NCI-H82 treated with DMSO at 0.1 percent for 48 hours (cell line): ENCODE measurements around the gene DIS3L2.
A peak's percentile ranks its signal among the peaks of the same experiment; 100 is the strongest.

Experiments used
- DNase-seq: peaks from one replicate; lab custom pipeline; 2025; ENCODE audit not compliant: unreplicated experiment; lab: John Stamatoyannopoulos, UW

The DIS3L2 gene

DNA sequence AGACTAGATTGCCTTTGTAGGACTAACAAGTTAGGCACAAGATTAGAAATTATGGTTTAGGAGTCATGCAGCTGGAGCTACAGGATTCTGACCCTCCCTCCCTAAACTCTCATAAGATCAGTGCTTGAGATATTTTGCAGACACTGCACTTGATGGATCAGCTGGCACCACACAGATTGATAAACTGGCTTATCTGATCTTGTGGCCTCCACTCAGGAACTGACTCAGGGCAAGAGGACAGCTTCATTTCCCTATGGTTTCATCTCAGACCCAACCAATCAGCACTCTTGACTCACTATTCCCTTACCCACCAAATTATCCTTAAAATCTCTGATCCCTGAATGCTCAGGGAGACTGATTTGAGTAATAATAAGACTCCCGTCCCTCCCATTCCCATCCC is 152.3 kb downstream of the DIS3L2 start:
- DNase-seq = no peak

DNA sequence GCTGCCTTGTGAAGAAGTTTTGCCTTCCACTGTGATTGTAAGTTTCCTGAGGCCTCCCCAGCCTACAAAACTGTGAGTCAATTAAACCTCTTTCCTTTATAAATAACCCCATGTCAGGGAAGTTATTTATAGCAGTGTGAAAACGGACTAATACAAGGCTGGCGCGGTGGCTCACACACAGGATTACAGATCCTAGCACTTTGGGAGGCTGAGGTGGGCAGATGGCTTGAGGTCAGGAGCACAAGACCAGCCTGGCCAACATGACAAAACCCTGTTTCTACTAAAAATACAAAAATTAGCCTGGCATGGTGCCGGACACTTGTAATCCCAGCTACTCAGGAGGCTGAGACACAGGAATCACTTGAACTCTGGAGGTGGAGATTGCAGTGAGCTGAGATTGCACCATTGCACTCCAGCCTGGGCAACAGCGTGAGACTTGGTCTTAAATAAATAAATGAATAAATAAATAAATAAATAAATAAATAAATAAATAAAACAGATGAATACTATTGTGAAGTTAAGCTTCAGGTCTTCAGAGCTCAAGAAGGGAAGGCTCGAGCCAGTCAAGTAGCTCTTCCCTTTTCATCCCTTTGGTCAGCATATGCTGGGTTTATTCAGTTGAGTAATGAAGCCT is 154.3 kb downstream of the DIS3L2 start:
- peak; percentile 90 for DNase-seq

DNA sequence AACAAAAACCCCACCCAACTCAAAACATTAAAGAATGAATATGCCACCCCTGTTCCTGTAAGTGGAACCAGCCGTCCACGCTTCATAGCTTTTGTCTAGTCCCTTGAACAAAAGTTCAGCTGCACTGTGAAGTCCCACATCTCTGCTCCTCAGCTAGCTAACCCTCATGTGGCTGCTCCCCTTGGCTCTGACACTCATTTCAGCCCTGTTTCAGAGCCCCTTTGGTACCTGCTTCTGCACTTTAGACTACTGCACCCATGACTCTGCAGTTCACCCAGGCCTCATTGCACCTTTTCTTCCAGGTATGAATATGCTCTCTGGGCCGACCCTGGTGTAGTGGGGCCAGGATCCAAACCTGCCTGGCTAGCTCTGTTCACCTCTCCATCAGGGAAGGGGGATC is 155.3 kb downstream of the DIS3L2 start:
- DNase-seq = no peak

DNA sequence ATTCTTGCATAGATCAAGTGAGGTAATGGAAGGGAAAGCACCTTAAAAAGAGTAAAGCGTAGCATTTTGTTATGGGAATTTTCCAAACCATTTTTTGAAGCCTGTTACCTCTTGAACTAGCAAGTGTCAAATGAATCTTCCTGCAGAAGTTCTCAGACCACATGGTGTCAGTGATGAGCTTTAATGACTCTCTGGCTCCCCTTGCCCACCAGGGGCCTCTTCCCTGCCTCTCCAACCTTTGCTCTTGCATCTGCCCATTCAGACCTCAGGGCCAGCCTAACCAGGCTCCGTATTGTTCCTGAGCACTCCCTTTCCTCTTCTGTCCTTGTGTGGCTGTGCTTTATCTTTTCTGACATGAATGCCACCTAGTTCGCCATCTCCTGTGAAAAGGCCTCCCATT is 155.9 kb downstream of the DIS3L2 start:
- no peak for DNase-seq

DNA sequence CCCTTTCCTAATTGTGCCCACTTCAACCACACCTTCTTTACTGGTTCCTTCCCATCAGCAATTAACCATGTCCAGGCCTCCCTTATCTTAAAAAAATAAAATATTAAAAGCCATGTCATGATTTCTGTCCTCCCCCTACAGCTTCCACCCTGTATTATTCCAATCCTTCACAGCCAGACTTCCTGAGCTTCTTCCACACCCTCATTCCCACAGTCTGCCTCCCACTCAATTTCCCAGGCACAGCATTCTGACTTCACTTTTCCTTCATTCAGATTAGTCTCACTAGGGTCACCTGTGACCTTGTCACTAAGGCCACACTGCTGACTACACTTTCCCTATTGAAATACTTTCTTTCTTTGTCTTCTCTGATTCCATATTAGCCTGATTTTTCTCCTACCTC is 159.4 kb downstream of the DIS3L2 start:
- no peak for DNase-seq

DNA sequence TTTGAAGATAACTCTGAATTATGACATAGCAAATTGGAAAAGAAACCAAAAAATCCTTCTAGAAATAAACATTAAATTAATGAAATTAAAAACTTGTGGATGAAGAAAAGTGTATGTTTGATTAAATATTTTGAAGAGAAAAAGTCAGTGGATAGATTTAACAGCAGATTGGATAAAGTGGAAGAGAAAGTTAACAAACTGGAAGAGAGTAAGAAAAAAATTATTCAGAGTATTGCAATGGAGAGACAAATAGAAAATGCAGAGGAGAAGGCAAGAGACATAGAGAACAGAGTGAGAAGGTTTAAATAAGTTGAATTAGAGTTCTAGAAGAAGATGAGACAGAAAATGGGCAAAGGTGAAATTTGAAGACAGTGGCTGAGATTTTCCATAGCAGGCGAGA is 162.8 kb downstream of the DIS3L2 start:
- DNase-seq = no peak

DNA sequence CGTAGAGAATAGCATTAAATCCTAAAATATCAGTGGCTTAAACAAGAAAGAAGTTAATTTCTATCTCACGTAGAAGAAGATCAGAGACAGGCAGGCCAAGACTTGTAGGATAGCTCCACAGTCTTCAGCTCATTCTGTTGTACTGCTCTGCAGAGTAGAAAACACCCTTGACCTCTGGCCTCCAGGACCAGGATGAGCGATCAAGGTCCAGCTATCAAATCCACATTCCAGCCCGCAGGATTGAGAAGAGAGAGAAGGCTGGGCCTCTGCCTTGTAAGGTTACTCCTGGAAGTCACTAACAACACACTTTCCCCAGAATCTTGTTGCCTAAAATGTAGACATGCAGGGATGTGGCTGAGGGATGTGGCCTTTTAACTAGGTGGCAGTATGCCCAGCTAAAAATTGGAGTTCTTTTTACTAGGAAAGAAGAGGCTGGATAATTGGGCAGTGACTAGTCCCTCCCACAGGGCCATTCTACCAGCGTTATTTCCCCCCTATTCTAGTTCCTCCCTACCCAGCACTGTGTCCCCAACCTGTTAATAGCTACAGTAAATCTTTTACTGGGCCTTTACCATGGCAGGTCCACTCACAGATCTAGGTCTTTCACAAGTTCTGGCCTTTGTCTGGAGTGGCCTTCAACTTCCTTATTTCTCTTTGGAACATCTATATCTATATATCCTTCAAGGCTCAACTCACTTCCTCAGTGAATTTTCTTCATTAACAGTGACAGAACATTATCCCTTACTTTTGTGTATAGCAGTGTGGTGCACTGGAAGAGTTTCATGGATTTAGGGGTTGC is 165.0 kb downstream of the DIS3L2 start:
- no peak for DNase-seq

DNA sequence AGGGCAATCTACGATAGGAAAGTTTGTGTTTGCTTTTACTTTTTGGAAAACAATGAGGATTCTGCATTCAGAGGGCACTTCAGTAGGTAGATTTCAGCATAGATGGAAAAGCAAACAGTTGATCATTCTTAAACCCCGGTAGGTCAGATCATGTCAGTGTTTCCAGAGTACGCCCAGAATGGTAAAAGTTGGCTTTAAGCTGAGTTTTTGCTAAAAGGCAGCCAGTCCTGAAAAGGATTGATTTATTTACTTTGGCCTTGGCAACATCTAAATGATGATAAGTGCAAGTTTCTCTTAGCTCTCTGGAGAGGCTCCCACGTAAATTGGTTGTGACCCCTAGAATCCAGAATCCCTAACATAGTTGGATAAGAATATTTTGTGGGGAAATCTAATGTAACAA is 168.0 kb downstream of the DIS3L2 start:
- DNase-seq = no peak

DNA sequence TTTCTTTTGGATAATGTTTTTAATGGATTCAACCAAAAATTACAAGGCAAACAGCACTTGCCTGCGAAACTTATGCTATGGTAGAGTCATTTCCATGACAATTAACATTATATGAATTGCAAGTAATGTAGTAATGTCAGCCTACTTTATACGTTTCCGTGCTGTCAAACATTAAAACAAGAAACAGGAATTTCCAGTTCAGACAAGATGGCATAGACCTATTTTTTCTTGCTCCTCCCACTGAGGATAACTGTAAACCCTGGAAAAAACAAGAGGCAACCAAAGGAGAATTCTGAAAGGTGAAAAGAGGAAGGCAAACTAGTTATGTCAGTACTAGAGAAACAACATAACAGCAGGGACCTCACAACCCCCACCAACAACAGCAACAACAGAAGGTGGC is 170.7 kb downstream of the DIS3L2 start:
- no peak for DNase-seq

DNA sequence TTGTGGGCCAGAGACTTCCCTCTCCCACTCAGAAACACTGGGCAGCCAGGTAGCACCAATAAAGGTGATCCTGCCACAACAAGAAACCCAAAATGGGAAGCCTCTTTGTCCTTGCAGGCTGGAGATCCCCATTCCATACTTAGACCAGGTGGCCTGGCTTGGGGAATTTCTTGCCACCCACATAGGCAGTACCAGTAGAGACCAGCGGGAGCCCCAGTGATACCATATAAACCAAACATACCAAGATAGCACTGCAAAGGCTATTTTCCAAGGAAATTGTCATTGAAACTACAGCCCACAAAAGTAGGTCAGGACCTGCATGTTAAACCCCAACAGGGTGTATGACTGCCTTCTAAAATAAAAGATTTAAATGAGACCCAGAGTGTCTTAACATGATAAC is 171.6 kb downstream of the DIS3L2 start:
- DNase-seq = no peak

DNA sequence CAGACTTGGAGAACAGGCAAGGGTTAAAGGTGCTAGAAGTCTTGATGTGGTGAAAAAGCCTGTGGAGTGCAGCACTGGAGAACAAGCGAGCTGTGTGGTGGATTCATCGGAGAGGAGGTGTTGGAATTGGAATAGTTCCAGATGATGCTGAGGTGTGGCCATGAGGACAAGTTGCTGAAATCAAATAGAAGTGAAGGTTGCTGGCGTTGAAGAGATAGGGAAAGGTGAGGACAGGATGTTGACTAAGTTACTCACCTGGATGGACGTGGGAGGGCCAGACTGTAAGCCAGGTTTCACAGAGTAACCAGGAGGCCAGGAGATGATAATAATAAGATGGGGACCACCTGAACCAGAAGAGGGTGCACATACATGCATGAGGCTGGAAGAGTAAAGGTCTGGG is 173.4 kb downstream of the DIS3L2 start:
- DNase-seq = no peak

DNA sequence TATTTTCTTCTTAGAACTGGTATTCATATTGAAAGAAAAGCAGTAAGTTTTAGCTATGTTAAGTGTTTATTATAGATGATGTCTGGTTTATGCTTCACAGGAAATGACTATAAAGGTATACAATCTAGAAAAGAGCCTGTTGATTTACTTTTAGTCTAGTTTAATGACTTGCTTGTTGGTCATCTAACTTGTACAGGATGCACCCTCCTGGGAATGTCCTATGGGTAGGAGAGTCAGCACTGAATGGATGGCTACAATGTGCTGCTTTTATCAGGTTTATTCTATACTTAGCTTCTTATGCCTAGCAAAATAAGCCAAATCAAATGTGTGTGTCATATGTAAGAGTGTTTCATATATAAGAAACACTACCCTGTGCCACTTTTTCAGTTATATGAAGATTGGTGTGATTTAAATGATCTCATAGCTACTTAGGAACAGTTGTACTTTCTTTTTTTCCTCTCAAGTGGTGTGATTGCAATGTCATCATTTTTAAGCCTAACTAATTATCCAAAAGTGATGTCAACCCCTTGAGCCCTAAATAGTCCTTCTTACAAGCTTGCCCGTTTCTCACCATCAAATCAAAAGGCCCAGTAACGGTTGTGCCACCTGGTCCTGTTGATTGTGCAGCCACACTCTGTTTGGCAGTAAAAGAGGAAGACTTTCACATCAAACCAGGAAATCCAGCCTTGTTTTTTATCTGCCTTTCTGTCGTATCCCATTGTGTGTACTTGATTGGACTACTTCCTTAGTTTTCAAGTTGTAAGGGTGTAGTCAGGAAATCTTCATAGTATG is 176.0 kb downstream of the DIS3L2 start:
- DNase-seq = no peak

DNA sequence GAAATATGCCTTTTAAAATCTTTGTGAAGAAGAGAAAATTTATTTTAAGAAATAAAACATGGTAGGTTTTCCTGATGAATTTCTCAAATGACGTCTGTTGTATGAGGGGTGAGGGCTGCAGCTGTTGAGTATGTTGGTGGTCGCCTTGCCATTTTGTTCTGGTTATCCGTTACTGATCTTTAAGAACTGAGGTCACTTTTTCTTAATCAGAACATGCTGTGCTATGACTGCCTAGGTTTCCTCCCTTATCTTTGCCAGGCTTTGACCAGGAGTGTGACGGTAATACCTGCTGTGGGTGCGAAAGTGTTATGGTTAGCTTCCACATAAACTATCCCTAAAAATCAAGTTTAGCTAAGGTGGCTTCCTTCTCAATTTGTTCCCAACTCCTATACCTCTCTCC is 176.9 kb downstream of the DIS3L2 start:
- DNase-seq = no peak

DNA sequence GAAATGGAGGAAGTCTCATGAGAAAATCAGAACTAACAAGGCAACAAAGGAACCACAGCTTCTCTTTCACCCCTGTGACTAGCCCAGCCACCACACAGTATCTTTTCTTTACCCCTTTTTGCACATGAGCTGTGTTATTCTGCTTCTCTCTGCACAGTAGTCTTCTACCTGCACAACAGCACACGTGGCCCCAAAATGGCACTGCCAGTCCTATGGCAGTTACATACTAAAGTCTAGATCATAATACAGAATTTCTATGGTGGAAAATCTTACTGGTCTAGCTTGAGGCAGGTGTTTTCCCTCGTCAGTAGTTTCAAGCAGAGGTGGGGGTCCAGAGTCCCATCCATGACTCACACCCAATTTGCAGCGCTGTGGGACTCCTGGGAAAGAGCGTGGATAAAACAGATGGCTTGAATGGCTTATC is 177.7 kb downstream of the DIS3L2 start:
- no peak for DNase-seq

DNA sequence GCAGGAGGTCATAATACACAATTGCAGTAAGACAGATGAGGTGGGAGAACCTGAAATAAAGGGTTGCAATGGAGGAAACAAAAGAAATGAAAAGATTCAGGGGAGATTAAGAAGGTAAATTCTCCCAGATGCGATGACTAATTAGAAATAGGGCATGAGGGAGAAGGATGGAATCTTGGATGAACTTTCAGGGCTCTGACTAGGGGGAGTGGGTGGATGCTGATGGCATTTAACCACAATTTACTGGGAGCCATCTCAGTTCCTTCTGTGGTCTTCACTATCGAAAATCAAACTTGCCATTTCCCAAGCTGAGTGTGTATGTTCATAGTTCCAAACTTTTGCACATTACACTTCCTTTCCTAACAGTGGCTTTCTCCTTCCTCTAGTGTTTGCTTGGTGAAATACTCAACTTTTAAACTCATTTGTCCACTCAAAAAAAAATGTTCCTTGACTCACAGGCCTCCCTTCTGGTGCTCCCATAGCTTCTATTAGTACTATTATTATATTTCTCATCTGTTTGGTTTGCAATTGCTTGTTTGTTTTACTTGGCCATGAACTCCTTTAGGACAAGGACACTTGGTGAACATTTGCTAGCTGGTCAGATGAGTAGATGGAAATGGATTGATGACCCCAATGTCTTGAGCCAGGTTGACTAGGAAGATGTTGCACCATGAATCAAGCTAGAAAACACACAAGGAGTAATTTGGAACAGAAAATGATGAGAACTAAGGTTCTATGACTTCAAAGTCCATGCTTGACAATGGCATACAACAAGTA is 178.5 kb downstream of the DIS3L2 start:
- no peak for DNase-seq

DNA sequence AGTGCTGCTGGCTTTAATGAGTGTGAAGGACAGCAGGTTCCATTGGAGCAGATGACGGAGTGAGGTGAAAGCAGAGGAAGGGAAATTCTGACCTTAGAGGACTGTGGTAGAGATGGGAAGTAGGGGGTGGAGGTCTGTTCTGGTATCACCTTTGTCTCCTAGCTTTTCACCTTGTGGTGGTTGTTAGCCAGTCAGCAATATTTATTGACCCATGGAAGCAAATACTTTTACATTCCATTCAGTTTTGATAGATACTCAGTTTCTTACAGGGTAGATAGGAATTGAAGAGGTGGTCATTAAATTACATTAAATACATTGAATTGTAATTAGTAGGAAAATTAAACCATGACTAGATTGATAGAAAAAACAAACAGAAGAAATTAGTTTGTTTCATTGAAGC is 180.1 kb downstream of the DIS3L2 start:
- DNase-seq = no peak

DNA sequence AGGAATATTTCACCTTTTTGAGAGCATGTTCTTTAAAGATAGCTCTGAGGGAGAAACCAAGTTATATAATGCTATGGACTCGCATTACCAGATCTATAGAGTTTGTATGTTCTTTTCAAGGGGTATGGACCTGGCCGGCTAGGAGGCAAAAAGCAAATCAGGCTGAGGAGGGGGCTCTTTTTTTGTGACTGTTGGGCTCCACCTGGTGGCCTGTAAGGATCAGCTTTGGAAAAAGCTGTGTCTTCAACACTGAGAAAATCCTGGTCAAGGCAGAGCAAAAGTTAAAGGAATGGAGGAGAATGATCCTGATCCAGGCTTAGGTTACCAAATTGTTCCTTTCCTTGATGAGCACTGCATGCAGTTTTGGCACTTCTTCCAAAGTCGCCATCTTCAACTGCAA is 180.5 kb downstream of the DIS3L2 start:
- peak; percentile 38 for DNase-seq

DNA sequence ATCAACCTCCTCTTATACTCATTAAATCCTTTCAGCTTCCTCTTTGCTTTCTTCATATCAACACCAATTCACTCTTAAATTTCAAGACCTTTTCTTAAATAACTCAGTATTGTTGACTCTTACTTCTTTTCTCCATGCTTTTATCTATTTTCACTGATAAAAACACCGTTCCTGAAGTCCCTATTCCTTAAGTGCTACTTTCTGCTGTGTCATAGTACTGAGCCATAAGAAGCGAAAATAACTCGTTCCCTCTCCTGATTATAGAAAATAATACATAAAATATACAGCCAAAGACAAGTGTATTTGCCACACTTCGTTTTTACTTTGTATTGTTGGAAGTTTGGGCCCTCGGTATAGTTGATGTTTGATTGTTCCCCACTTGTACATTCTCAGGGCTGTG is 181.0 kb downstream of the DIS3L2 start:
- DNase-seq = no peak

DNA sequence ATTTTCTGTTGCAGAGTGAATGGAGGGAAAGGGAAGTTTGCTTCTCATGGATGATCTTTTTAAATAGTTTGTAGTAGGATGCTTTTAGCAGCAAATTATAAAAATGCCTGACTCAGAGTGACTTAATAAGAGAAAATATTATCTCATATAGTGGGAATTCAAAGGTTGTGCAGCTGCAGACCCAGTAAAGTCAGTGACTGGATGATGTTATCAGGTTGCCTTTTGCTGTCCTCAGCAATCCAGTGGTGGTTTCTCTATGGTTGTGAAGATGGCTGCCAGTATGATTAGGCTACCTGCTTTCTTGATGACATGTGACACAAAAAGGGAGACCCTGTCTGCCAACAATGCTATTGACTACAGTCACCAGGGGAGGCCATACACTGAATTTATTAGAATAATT is 184.8 kb downstream of the DIS3L2 start:
- no peak for DNase-seq

DNA sequence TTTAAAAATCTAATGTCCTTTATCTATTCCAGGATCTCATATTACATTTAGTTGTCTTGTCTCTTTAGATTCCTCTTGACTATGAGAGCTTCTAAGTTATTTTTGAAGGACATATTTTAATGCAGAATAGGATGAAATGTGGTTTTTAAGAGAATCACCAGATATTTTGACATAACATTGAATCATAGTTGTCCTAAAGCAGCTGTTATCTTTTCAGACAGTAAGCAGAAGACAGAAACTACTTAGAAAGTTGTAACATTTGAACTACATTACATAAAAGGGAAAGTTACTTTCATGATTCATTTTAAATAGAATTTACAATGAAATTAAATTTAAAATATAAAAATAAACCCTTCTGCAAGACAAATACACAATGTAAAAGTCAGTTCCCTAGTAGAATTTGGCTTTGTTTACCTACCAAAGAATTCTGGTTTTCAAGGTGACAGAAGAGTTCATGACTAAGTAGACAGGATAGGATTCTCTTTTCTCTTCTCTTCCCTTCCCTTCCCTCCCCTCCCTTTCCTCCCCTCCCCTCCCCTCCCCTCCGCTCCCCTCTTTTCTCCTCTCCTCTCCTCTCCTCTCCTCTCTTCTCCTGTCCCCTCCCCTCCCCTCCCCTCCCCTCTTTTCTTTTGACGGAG is 186.0 kb downstream of the DIS3L2 start:
- no peak for DNase-seq

DNA sequence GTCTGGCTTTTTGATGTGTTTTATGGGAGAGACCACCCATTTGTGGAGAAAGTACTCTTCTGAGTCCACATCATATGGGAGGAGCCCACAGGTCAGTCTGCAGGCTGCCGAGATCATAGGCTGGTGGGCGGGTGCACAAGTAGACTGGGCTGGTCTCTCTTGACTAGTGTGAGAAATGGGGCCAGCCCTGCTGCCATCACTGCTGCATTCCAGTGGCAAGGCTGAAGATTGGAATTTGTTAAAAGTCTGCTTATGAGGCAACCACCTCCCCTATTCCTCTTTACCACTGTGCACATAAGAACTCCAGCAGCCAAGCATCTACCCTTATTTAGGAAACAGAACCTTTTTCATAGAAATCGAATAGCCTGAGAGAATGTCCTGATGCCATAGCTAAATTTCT is 200.7 kb downstream of the DIS3L2 start:
- no peak for DNase-seq
